HFF-Myc (cell line): ENCODE results near the gene RAC3.

Experiments used
- DNase-seq: peaks from one replicate; pipeline ENCODE4 v3.0.0-alpha.2; 2011; ENCODE audit warnings: low read depth; ENCODE audit errors: extremely low read depth
- H3K4me3 ChIP-seq: replicated peaks from 2 replicates; pipeline ENCODE4 v1.5.1; 2011; ENCODE audit warnings: low read depth, mild to moderate bottlenecking, control low read depth, low read length
- TF ChIP-seq, protein P1 (sequence below): IDR thresholded peaks from 2 replicates; pipeline ENCODE4 v1.5.1; 2012; ENCODE audit warnings: mild to moderate bottlenecking, low read depth, low read length, control low read depth; ENCODE audit errors: missing control alignments

RAC3 gene

DNA sequence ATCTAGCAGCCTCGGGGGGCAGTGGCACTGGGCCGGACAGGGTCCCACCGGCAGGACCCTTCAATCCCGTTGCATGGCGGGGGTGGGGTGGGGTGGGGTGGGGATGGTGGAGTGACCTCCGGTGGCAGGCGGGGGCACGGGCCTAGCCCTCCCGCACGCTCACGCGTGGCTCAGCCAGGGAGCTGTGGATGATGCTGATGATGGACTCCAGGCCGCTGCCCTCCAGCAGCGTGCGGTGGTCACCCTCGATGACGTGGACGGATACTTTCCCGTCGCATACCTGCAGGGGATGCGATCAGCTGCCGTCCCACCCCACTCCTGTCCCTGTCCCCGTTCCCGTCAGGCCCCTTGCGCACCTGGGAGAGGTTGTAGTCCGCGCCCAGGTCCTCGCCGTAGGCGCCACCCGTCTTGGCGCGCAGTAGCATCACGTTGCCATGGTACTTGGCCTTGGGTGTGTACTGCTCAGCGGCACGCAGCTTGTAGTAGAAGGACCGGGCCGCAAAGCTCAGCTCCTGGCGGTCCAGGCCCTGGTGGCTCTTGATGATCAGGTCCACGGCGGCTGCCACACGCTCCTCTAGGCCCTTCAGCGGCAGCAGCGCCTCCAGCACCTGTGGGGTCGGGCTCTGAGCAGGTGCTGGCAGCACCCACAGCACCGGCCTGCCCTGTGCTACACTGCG, 47.7 kb downstream of the RAC3 start:
- TF ChIP-seq, protein P1, sequence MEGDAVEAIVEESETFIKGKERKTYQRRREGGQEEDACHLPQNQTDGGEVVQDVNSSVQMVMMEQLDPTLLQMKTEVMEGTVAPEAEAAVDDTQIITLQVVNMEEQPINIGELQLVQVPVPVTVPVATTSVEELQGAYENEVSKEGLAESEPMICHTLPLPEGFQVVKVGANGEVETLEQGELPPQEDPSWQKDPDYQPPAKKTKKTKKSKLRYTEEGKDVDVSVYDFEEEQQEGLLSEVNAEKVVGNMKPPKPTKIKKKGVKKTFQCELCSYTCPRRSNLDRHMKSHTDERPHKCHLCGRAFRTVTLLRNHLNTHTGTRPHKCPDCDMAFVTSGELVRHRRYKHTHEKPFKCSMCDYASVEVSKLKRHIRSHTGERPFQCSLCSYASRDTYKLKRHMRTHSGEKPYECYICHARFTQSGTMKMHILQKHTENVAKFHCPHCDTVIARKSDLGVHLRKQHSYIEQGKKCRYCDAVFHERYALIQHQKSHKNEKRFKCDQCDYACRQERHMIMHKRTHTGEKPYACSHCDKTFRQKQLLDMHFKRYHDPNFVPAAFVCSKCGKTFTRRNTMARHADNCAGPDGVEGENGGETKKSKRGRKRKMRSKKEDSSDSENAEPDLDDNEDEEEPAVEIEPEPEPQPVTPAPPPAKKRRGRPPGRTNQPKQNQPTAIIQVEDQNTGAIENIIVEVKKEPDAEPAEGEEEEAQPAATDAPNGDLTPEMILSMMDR = no peak
- H3K4me3 ChIP-seq = no peak overlapping the region
- no peak for DNase-seq

DNA sequence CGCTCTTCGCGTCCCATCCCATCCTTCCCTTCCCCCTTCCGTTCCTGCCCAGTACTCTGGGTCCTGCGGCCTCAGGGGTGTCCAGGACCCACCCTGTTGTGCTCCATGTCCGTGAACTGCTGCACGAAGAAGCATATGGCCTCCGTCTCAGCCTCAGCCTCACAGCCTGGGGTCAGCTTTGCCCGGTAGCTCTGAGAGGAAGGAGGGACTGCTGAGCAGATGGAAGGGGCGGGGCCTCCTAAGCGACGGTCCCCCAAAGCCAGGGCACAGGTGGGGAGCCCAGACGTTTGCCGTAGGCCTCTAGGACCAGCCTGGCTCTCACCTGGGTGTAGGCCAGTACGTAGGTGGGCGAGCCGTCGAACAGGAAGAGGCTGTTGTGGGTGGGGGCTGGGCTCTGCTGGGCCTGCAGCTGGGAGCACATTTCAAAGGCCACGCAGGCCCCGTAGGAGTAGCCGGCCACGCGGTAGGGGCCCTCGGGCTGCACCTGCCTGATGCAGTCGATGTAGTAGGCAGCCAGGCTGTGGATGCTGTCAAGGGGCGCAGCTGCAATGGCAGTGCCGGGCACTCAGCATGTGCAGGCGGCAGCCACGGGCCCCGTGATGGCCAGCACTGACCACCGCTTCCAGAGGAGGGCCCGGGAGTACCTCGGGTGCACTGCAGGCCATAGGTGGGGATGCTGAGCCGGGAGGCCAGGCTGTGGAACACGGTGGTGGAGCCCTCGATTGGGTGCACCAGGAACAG, 48.7 kb downstream of the RAC3 start:
- TF ChIP-seq, protein P1 = no peak
- no peak for DNase-seq
- no peak overlapping the region for H3K4me3 ChIP-seq

DNA sequence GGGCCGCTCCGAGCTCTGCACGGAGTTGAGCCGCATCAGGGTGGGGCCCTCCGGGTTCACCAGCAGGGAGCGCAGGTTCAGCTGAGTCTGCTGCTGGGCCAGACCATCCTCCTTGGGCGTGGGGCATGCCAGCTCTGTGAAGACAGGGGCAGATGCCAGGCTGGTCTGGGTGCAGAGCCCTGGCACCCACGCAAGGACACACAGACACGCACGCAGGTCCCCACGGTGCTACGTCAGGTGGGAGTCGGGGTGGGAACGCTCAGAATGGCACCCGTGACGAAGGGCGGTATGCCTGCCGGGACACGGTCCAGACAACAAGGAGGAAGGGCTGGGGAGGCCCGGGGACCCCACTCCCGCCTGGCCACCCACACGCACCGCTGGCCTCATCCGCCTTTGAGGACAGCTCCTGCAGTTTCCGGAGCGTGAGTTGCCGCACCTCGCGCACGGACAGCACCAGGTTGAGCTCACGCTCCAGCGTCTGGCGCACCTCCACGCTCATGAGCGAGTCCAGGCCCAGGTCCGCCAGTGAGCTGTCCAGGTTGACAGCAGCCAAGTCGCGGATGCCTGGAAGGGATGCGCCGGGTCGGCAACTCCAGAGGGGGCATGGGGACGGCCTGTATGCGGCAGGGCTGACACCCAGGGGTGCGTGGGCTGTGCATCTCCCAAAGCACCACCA, 49.4 kb downstream of the RAC3 start:
- TF ChIP-seq, protein P1 = no peak
- DNase-seq = no peak
- H3K4me3 ChIP-seq = no peak overlapping the region

DNA sequence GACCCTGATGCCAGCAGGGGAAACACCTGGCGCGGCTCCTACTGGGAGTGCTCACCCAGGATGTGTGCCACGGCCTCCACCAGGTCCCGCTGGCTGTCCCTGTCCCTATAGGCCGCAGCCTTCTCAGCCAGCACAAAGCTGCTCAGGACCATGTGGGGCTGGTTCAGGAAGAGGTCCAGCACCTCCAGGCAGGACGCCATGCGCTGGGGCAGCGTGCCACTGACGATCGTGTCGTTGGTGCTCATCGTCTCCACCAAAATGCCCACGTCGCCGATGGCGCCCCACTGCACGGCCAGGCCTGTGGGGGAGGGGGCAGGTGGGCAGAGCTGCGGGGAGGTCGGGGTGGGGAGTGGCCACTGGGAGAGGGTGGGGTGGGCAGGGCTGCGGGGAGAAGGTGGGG, 50.1 kb downstream of the RAC3 start:
- DNase-seq = no peak
- TF ChIP-seq, protein P1 = no peak
- H3K4me3 ChIP-seq = no peak overlapping the region

DNA sequence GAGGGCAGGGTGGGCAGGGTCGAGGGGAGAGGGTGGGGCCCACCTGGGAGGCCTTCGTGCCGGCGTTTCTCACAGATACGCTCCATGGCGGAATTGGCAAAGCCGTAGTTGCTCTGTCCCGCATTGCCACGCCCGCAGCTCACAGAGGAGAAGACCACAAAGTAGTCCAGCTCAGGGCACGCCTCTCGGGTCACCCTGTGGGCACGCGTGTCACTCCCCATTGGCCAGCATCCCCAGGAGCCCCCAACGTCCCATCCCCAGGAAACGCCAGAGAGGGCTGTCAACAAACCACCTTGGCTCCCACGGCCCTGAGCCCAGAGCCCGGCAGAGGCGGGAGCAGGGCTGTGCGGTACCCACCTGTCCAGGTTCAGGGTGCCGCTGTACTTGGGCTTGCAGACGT, 50.5 kb downstream of the RAC3 start:
- H3K4me3 ChIP-seq = no peak overlapping the region
- TF ChIP-seq, protein P1 = no peak
- no peak for DNase-seq

DNA sequence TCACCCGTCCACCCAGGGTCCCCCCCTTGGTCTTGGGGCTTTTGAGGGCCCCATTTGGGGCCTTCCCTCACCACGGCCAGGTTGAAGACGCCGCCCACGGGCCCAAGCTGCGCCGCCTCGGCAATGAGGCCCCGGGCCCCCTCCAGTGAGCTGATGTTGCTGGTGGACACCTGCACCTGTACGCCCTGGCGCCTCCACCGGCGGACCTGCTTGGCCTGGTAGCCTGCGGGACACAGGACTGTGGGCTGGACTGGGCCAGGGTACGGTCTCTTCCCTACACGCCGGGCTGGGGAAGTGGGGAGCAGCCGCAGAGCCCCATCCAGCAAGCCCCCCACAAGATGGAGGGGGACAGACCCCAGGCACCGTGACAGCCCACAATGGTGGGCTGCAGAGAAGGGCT, 51.0 kb downstream of the RAC3 start:
- no peak overlapping the region for H3K4me3 ChIP-seq
- no peak for DNase-seq
- TF ChIP-seq, protein P1 = no peak
